Stimulated activated CD4-positive, alpha-beta T cell treated with anti-CD3 and anti-CD28 coated beads, TNF-alpha, amount 100 ng/mL, for 24 hours (primary cell): Measurements from ENCODE around the gene CHMP4B.
A peak's percentile ranks its signal among the peaks of the same experiment; 100 is the strongest.
"Not testable (repeated sequence)": the region's sequence is repeated elsewhere in the genome, so short reads cannot be mapped to it uniquely, and the experiment has no call there.

Experiments
- DNase-seq, 3 experiments: peaks; one replicate each; pipeline ENCODE4 v3.0.0-alpha.2; 2020; ENCODE audit warnings: low read depth in 3 of 3

The CHMP4B gene

GRCh38 chr20:33789858-33790182 is 21.3 kb upstream of the CHMP4B start:
- no peak for DNase-seq

DNA sequence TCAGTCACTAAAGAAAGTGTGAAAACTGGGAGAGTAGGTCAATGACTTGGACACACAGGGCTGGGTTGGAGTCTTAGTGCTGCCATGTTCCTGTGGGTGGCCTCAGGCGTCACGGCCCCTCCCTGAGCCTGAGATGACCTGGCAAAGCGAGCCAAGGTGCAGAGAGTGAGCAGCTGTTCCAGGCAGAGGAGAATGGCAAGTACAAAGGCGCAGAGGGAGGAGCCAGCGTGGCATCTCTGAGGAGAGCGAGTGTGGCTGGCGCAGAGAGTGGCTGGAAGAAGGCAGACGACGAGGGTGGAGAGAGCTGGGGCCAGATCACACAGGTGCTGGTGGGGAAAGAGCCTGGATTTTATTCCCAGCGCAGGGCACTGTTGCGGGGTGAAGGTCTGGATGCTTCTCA is 20.6 kb upstream of the CHMP4B start:
- no peak for DNase-seq

- DNase-seq: no peak
Measured at GRCh38 chr20:33791021-33791420, 20.1 kb upstream of the CHMP4B start.

- no peak for DNase-seq
Measured at GRCh38 chr20:33791540-33791939, 19.6 kb upstream of the CHMP4B start.

DNA sequence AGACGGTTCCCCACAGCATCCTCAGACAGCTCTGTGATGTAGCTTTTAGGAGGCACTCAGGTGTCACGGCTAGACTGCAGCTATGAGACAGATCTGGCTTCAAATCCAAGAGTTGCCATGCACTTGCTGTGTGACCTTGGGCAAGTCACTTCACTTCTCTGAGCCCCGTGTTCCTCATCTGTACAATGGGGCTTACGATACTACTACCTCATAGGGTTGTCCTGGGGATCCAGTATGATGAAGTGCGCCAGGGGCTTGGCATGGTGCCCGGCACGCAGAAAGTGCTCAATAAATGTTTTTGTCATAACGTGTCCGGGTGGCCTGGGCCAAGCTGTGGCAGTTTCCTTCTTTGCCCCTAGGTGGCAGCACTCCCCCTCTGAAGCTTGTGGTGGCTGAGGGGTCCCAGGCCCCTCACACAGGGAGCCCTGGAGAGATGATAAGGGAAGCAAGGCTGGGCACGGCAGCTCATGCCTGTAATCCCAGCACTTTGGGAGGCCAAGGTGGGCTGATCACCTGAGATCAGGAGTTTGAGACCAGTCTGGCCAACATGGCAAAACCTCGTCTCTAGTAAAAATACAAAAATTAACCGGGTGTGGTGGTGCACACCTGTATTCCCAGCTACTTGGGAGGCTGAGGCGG is 19.1 kb upstream of the CHMP4B start:
- peak; percentile 12 to 47 (median 24) for DNase-seq

DNA sequence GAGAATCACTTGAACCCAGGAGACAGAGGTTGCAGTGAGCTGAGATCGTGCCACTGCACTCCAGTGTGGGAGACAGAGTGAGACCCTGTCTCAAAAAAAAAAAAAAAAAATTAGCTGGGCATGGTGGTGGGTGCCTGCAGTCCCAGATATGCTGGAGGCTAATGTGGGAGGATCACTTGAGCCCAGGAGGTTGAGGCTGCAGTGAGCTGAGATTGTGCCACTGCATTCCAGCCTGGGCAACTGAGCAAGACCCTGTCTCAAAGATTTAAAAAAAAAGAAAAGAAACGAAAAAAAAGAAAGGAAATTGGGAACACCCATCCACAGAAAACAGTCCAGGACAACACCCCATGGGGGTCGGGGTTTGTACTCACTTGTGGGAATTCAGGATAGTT is 18.6 kb upstream of the CHMP4B start:
- not testable (repeated sequence) for DNase-seq

DNA sequence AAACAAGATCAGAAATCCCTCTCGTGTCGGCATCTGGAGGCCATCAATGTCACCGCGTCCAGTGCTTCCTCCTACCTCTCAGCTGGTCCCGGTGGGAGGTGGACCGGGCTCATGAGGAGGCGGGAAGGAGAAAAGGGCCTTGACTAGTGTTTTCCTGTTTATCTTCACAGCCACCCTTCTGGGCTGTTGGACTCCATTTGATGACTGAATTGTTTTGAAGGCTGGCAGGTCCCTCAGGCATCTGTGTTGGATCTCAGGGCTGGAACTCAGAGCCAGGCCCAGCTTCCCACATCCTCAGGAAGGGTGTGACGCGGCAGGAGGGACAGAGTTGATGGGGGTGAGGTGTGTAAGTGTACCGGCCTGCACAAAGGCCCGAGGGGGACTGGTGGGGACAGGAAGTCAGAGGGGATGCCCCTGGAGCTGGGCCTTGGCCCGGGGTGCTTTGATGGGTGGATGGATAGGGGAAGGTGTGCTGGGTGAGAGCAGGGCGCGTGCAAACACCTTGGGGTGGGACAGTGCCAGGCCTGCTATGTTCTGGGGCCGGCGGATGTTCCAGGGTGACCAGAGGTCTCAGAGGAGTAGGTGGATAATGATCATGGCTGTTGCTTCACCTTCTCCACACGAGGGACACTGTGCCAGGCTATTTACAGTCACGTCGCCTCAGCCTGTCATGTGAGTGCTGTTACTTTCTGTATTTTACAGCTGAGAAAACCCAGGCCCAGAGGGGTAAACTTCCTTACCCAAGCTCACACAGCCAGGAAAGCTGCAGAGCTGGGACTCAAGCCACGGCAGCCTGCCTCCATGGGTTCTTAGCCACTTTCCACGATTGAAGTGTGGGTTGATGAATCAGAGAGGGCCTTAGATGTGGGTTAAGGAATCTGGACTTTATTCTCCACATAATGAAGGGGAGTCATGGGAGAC is 17.9 kb upstream of the CHMP4B start:
- no peak for DNase-seq

GRCh38 chr20:33796263-33796906 is 14.8 kb upstream of the CHMP4B start:
- no peak for DNase-seq

GRCh38 chr20:33796907-33797544 is 14.1 kb upstream of the CHMP4B start:
- no peak for DNase-seq

- DNase-seq: no peak
Measured at GRCh38 chr20:33798444-33798843, 12.7 kb upstream of the CHMP4B start.

DNA sequence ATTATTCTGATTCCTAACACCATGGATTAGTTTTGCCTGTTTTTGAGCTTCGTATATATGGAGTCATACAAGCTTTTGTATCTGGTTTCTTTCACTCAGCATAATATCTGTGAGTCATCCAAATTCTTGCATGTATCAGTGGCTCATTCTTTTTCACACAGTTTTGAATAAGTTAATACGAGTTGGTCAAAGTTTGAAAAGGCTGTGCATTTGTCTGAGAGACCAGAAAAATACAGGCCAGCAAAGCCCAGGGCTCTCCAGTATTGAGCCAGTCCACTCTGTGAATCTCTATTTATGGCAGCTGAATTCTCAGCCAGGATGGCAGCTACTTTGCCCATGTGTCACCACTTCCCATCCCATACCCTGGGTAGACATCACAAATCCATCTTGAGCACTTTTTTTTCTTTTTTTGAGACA is 7.2 kb upstream of the CHMP4B start:
- DNase-seq: no peak

GRCh38 chr20:33808388-33808787 is 2.8 kb upstream of the CHMP4B start:
- DNase-seq: no peak

DNA sequence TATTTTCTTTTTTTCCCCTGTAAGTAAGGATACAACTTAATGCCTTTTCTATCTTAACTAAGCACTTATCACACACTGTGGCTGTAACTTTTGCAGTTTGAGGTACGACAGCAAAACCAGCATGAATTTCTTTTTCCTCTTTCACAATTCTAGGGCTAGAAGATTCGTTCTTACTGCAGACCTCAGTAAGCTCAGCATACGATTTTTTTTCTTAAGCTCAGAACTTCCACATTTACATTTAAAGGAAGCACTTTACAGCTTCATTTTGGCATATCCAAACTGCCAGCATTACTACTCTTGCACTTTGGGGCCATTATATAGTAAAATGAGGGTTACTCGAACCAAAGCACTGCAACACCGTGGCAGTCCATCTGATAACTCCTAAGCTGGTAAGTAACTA is 889 bp upstream of the CHMP4B start:
- no peak for DNase-seq

GRCh38 chr20:33811776-33812151 is 616 bp downstream of the CHMP4B start:
- DNase-seq: peak in 1 of 3 experiments; percentile 8

DNA sequence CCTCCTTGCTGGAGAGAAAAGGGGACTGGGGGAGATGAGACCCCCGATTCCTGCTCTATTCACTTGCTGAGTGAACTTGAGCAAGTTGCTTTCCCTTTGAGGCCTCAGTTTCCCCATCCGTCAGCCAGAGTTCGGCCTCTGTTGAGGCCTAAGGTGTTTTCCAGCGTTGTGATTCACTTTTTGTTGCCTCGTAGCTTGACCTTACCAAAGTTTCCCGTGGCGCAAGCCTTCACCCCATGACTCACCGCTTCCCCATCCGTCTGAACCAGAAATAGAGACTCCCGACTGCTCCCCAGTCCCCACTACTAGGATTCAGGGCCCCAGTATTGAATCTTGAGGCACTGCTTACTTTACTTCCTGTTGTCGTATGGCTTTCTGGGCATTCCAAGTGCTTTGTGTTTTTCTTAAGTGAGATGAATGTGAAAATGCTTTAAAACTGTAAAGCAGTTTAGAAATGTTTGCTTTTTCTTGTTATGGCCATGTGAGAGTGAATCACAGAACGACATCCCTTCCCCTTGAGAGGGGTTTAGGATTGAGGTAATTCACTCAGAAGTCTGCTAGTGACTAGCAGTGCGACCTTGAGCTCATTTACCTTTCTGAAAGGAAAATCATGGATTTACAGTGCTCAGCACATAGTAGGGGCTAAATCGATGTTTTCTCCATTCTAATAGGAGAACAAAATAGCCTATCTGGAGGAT is 1.2 kb downstream of the CHMP4B start:
- peak in 1 of 3 experiments; percentile 45 for DNase-seq

- no peak for DNase-seq
Measured at GRCh38 chr20:33812908-33813462, 1.8 kb downstream of the CHMP4B start.

GRCh38 chr20:33814238-33814712 is 3.1 kb downstream of the CHMP4B start:
- DNase-seq: no peak

GRCh38 chr20:33815671-33816070 is 4.5 kb downstream of the CHMP4B start:
- no peak for DNase-seq

- DNase-seq: no peak
Measured at GRCh38 chr20:33816191-33816590, 5.0 kb downstream of the CHMP4B start.

GRCh38 chr20:33817411-33817810 is 6.3 kb downstream of the CHMP4B start:
- DNase-seq: no peak

DNA sequence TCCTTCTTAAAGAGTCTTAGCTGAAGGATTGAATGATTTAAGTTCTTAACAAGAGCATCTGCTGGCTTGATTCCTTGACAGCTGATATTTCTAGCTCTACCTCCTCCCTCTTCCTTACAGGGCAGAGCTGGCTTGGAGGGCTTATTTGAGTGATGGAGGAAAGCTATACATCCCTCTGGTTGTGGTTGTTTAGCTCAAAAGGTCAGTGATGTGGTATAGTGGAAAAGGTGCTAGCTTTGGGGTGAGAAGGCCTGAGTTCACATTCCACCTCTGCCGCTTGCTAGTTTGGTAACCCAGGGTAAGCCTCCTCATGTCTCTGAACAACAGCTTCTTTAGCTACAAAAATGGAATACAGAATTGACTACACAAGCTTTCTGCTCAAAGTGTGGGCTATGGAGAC is 8.3 kb downstream of the CHMP4B start:
- no peak for DNase-seq
